Measurements from ENCODE around the gene VPS26A.
"Not testable (repeated sequence)": the region's sequence is repeated elsewhere in the genome, so short reads cannot be mapped to it uniquely, and the experiment has no call there.

Gene VPS26A

DNA sequence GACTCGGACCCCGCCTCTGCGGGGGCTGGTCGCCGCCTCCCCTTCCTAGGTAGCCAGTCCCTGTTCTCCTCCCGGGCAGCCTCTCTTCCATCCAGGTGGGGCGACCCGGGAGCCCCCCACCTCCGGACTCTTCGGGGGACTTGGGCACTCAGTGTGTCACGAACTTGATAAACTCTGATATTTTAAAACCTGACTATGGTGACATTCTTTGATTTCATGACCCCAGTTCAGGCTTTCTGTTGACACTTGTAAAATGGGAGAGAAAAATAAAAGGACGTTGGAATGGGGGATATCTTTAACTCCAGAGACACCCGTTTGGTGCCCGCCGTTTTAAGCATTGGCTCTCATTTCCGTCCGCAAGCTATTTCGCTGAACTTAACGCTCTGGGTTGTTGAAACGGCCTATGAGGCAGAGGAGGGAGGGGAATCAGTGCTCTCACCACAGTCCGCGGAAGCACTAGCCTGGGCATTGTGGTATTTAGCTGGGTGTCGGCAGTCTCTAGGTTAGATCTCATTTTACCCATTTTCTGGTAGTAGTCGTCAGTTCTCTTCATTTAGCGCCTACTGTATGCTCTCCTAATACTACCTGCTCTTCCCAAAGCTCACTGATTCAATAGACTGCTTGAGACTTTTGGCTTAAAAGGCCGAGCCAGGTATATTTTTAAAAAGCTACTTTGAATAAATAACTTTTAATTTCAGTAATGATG, 738 bp downstream of the VPS26A start:
- TF ChIP-seq, protein P1, sequence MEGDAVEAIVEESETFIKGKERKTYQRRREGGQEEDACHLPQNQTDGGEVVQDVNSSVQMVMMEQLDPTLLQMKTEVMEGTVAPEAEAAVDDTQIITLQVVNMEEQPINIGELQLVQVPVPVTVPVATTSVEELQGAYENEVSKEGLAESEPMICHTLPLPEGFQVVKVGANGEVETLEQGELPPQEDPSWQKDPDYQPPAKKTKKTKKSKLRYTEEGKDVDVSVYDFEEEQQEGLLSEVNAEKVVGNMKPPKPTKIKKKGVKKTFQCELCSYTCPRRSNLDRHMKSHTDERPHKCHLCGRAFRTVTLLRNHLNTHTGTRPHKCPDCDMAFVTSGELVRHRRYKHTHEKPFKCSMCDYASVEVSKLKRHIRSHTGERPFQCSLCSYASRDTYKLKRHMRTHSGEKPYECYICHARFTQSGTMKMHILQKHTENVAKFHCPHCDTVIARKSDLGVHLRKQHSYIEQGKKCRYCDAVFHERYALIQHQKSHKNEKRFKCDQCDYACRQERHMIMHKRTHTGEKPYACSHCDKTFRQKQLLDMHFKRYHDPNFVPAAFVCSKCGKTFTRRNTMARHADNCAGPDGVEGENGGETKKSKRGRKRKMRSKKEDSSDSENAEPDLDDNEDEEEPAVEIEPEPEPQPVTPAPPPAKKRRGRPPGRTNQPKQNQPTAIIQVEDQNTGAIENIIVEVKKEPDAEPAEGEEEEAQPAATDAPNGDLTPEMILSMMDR (IDR thresholded peaks at IDR 0.05; ENCODE audit: low read depth, low read length) = no peak
- H3K4me3 ChIP-seq (replicated peaks in 1 of 2; ENCODE audit: low read depth in 2 of 2, low read length in 2 of 2) = peak overlapping the region; percentile 90
- DNase-seq (ENCODE audit: low read depth in 2 of 2) = peak; percentile 64 to 67

DNA sequence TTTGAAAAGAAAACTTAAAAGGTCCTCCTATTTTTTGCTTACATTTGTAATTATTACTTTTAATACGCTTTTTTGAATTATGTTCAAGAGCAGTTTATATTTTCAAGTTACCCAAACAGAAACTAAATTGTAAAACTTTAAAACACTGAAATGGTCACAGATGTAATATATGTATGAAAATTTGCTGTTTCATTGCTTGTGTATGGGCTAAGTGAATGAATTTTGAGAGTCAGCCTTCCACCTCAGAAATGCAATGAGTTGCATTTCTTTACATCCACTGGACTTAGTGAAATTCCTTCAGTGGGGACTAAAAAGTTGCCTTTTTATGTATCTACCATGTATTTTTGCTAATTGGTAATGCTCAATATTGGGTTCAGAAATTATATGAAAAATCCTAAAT, 1.6 kb downstream of the VPS26A start:
- TF ChIP-seq, protein P1 (IDR thresholded peaks at IDR 0.05; ENCODE audit: low read depth, low read length) = no peak

DNA sequence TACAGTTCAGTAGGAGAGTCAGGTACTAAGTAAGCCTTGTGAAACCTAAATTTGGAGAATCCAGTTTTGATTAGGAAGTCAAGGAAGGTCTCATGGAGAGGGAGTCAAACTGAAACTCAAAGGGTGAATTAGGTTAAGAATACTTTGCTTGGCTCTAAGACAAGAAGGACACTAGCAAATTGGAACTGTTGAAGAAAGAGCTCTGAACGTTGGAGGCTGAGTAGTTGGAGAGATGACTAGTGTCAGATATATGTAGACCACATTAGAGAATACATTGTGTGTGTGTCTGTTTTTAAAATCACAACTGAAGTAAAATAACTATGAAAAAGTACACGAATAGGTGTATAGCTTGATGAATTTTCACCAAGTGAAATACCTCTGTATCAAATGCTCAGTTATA, 6.3 kb downstream of the VPS26A start:
- peak; percentile 11 to 47 for DNase-seq (ENCODE audit: low read depth in 2 of 2)
- TF ChIP-seq, protein P1 (IDR thresholded peaks at IDR 0.05; ENCODE audit: low read depth, low read length) = no peak
- H3K4me3 ChIP-seq (replicated peaks in 1 of 2; ENCODE audit: low read depth in 2 of 2, low read length in 2 of 2) = no peak overlapping the region

More for the DNA sequence above, 1.6 kb downstream of the VPS26A start:
- peak overlapping the region; percentile 90 for H3K4me3 ChIP-seq (replicated peaks in 1 of 2; ENCODE audit: low read depth in 2 of 2, low read length in 2 of 2)
- DNase-seq (ENCODE audit: low read depth in 2 of 2) = no peak

DNA sequence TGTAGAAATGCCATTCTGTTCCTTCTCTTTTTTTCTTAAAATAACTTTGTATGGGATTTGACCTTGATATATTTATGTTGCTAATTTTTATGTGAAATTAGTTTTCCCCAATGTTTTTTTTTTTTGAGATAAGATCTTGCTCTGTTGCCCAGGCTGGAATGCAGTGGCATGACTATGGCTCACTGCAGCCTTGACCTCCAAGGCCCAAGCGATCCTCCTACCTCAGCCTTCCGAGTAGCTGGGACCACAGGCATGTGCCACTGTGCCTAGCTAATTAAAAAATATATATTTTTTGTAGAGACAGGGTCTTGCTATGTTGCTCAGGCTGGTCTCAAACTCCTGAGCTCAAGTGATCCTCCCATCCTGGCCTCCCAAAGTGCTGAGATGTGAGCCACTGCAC, 16.0 kb downstream of the VPS26A start:
- DNase-seq (ENCODE audit: low read depth in 2 of 2) = no peak

DNA sequence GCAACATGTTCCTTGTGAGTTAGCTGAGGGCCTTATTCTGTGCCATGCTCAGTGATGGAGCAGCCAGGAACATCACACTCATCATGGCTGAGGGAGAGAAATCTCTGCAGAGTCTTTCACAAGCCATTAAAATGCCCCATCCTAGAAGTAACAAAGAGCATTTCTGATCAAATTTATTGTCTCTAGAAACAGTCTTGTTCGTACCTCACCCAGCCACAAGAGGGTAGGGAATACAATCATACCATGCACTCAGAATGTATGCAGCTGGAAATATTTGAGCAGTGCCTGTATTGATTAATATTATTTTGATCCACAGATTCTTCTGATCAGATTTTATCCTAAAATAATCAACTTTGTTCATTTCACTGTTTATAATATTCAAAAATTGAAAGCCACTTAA, 17.3 kb downstream of the VPS26A start:
- TF ChIP-seq, protein P1 (IDR thresholded peaks at IDR 0.05; ENCODE audit: low read depth, low read length) = peak; percentile 4
- DNase-seq (ENCODE audit: low read depth in 2 of 2) = no peak
- H3K4me3 ChIP-seq (replicated peaks in 1 of 2; ENCODE audit: low read depth in 2 of 2, low read length in 2 of 2) = no peak overlapping the region

More for the DNA sequence above, 16.0 kb downstream of the VPS26A start:
- H3K4me3 ChIP-seq (replicated peaks in 1 of 2; ENCODE audit: low read depth in 2 of 2, low read length in 2 of 2) = no peak overlapping the region
- TF ChIP-seq, protein P1 (IDR thresholded peaks at IDR 0.05; ENCODE audit: low read depth, low read length) = no peak

DNA sequence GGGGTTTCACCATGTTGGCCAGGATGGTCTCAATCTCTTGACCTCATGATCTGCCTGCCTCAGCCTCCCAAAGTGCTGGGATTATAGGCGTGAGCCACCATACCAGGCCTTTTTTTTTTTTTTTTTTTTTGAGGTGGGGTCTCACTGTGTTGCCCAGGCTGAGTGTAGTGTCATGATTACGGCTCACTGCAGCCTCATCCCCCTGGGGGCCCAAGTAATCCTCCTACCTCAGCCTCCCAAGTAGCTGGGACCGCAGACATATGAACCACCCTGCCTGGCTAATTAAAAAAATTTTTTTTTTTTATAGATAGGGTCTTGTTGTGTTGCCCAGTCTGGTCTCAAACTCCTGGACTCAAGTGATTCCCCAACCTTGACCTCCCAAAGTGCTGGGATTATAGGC, 18.1 kb downstream of the VPS26A start:
- not testable (repeated sequence) for H3K4me3 ChIP-seq (replicated peaks in 1 of 2; ENCODE audit: low read depth in 2 of 2, low read length in 2 of 2); DNase-seq (ENCODE audit: low read depth in 2 of 2)

DNA sequence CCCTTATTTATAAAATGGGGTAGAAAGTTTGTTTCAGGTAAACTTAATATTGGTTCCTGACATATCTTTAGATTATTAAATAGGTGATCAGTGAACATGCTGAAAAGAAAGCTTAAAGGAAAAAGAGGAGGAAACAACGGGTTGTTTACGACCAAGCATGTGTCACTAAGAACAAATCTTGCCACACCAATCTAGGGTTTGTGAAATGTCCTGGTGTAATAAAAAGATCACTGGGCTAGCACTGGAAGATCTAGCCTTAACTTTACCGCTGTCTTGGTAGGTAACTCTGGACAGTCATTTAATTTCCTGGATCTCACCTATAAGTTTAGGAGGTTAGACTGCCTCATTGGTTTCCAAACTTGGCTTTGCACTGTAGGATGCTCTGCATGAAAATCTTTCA, 19.0 kb downstream of the VPS26A start:
- TF ChIP-seq, protein P1 (IDR thresholded peaks at IDR 0.05; ENCODE audit: low read depth, low read length) = no peak
- no peak overlapping the region for H3K4me3 ChIP-seq (replicated peaks in 1 of 2; ENCODE audit: low read depth in 2 of 2, low read length in 2 of 2)
- no peak for DNase-seq (ENCODE audit: low read depth in 2 of 2)

Data from cardiac fibroblast (primary cell).